GM21367 (cell line): Measurements from ENCODE around the gene CMIP.
"Not testable (repeated sequence)": the region's sequence is repeated elsewhere in the genome, so short reads cannot be mapped to it uniquely, and the experiment has no call there.

Experiments used
- ATAC-seq: cut with Tn5 transposase; IDR thresholded peaks from one replicate; pipeline ENCODE4 v1.9.1; 2021; ENCODE audit not compliant: unreplicated experiment

Gene CMIP

GRCh38 chr16:81576696-81577095 lies 132.1 kb downstream of the CMIP start:
- no peak for ATAC-seq

DNA sequence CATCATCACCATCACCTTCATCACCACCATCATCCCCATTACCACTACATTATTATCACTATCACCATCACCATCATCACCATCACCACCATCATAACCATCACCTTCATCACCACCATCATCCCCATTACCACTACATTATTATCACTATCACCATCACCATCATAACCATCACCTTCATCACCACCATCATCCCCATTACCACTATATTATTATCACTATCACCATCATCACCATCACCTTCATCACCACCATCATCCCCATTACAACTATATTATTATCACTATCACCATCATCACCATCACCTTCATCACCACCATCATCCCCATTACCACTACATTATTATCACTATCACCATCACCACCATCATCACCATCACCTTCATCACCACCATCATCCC lies 132.7 kb downstream of the CMIP start:
- not testable (repeated sequence) for ATAC-seq

GRCh38 chr16:81578076-81578475 lies 133.5 kb downstream of the CMIP start:
- ATAC-seq: no peak

DNA sequence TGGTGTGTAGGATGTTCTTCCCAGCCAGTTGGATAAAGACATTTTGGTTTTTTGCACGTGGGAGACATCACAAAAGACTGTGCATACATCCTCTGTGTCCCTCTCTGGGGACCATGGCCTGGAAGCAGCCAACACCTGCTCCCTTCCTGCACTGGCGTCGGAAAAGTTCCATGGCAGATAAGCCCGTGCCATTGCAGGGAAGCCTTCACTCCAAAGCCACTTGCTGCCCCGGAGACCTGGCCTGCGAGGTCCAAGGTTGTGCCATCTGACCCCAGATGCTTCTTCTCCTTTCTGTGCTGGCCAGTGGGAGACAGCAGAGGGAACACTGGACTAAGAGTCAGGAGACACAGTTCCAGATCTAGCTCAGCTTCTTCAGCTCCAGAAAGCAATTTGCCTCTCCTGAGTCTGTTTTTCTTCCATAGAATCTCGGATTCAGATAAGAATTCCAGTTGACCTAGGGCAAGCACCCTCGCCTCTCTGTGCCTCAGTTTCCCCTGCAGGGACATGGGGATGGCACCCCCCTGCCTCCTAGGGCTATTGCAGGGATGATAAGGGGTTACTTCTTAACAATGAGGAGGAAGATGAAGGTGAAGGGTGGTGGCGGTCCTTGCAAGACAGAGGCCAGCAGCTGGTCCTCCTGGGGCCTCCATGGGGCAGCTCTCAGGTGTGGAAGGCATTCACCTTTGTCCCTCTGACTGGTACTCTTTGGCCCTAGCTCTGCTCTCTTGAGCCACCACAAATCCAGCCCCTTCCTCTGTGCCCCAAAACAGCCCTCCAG lies 134.2 kb downstream of the CMIP start:
- ATAC-seq: no peak

GRCh38 chr16:81581107-81581506 lies 136.5 kb downstream of the CMIP start:
- ATAC-seq: no peak

- no peak for ATAC-seq
Measured at GRCh38 chr16:81582655-81583441, 138.2 kb downstream of the CMIP start.

- ATAC-seq: no peak
Measured at GRCh38 chr16:81583893-81584631, 139.5 kb downstream of the CMIP start.

GRCh38 chr16:81585785-81586184 lies 141.2 kb downstream of the CMIP start:
- ATAC-seq: no peak

GRCh38 chr16:81586417-81586816 lies 141.8 kb downstream of the CMIP start:
- no peak for ATAC-seq

GRCh38 chr16:81586977-81587625 lies 142.5 kb downstream of the CMIP start:
- no peak for ATAC-seq

- ATAC-seq: no peak
Measured at GRCh38 chr16:81587626-81588160, 143.1 kb downstream of the CMIP start.

DNA sequence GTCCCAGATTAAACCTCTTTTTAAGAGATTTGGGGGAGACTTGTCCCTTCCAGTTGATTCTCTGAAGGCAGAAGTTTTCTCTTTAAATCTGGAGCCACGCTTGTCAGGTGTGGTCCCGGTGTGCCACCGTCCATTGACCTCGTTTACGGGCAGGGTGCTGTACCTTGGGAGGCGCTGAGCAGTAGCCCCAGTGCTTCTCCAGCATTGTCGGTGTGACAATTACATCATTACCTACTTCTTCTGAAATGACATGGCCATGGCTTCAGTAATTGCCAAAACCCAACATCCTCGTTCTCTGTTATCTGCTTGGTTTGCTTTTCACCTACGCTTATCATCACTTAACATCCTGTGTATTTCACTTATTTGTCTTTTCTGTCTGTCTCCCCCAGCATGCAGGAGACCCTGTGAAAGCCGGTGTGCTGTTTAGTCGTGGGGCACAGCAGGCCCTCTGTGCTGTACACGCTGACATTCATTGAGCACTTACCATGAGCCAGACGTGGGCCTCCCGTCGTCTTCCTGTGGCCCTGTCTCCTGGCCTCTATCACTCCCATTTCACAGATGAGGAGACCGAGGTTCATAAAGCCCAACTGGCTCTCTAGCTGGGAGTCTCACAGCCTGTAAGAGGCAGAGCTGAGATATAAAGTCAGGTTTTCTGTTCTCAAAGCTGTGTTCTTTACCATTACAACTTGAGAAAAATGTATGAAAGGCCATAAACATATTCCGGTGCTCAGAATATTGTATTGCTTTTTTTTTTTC lies 143.9 kb downstream of the CMIP start:
- no peak for ATAC-seq

DNA sequence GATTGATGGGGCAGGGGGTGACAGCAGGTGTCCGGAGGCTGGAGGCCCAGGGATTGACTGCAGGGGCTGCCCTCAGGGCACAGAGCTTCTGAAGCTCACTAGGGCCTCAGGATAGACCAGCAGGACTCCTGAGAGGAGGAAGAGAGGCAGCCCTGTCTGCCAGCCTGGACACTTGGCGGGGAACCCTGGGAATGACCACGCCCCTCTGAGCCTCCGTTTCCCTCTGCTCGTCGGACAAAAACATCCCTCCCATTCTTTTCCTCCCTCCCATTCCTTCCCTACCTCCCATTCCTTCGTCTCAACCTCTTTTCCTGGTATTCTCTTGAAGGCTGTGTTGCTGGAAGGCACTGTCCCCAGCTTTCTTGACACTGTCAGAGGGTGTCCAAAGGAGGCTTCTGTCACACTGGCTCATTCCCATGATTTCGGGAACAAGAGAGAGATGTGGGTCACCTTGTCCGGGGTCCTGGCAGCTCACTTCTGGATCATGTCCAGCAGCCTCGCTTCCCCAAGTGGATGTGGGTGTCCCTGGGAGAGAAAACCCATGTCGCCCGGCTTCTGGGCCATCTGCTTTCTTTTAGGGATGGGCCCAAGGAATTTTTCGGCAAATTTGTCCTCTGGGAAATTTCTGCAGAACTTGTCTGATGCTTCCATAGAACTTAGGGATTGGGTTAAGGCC lies 145.5 kb downstream of the CMIP start:
- no peak for ATAC-seq

DNA sequence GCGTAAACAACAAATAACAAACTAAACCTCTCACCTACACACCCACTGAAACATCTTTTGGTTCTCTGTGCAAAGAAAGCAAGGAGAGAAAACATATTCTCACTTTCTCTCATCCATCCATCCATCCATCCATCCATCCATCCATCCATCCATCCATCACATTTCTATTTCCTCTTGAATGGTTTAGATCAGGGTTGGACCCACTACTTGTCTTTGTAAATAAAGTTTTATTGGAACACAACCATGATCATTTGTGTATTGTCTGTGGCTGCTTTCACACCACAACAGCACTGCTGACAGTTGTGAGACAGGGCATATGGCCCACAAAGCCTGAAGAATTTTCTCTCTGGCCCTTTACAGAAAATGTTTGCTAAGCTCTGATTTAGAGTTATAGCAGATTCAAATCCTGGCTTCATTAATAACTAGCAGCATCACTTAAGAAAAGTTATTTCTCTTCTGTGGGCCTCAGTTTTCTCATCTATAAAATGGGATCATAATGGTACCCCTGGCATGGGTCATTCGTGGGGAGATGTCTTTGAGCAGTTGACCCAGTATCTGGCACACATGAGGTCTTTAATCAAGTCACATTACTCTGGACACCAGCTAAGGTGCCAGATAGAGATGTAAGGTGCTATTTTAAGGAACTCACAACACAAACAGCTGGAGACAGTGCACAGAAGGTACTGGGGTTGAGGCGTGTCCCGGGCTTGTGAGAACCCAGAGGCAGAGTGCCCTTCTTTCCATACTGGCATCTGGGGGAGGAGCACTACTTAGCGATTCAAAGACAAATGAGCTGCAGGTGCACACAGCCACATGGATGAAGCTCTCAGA lies 146.3 kb downstream of the CMIP start:
- no peak for ATAC-seq

- no peak for ATAC-seq
Measured at GRCh38 chr16:81591545-81591870, 146.9 kb downstream of the CMIP start.

DNA sequence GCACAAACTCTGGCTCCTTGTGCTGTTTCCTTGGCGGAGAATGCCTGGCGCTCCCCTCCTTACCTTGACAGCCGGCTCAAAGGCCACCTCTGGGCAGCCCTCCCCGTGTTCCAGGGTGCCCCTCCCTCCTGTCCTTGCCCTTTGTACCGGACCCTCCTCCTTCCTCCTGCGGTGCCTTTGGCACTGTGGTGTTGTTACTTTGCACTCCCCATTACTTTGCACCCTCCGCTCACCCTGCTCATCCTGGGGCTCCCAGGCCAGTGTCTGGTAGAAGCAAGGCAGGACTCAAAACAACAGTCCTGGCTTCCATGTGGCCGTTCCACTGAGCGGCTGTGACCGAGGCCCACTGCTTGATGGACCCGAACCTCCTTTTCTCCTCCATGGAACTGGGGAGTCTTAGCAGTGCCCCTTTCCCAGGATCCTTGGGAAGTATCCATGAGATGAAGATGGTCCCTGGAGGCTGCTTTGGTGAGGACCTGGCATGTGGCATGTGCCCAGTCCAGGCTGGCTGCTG lies 147.8 kb downstream of the CMIP start:
- no peak for ATAC-seq

DNA sequence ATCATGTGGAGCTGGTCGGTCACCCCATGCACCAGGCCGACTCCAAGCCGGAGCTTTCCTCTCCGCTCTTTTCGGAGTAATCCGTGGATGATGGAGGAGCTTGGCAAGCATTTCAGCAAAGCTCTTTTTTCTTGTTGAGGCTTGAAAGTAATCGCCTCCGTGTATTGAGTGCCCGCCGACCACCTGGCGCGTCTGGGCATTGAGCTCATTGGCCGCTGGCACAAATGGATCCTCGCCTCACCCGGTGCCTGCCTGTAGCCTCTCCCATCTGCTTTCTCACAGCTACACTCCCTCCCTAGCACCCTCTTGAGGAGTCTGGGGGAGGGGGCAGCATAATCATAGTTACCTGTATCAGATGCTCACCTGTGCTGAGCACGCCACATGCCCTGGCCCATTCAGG lies 148.9 kb downstream of the CMIP start:
- no peak for ATAC-seq

GRCh38 chr16:81595629-81596292 lies 151.2 kb downstream of the CMIP start:
- no peak for ATAC-seq
